Testis (tissue), 3 donors: ENCODE measurements around the gene TMEM178B. TPM values are rescaled to one million over a fixed set of nuclear protein-coding genes. Genes with fewer than 3 reads are reported as not detected.

Source experiments
- DNase-seq: peaks from one replicate; pipeline ENCODE4 v3.0.0-alpha.2; 2019
- H3K27ac ChIP-seq, 2 donors: fragments of 200-600 bp; sonication (generic); one replicate each; pipeline ENCODE4 v1.5.1; 2019
- H3K27me3 ChIP-seq: fragments of 200-600 bp; sonication (generic); one replicate; pipeline ENCODE4 v1.5.1; 2019
- H3K36me3 ChIP-seq: fragments of 200-600 bp; sonication (generic); one replicate; pipeline ENCODE4 v1.5.1; 2017; ENCODE audit warnings: low read depth; ENCODE audit errors: missing control alignments
- H3K4me1 ChIP-seq: fragments of 200-600 bp; sonication (generic); one replicate; pipeline ENCODE4 v1.5.1; 2019
- H3K4me3 ChIP-seq, 2 donors: fragments of 200-600 bp; sonication (generic); one replicate each; pipeline ENCODE4 v1.5.1; 2017 to 2019
- H3K9me3 ChIP-seq: fragments of 200-600 bp; sonication (generic); one replicate; pipeline ENCODE4 v1.5.1; 2017
- CTCF ChIP-seq, 3 experiments: fragments of 450-650 bp in 2 of 3; fragments of 200-600 bp in 1 of 3; sonication (generic) in 1 of 3; IDR thresholded peaks; one replicate each; pipeline ENCODE4 v1.5.1; 2016 to 2019; ENCODE audit warnings: antibody characterized with exemption in 3 of 3, mild to moderate bottlenecking in 2 of 3, moderate library complexity in 1 of 3
- POLR2A ChIP-seq: fragments of 450-650 bp; IDR thresholded peaks from one replicate; pipeline ENCODE4 v1.6.1; 2017; ENCODE audit warnings: antibody characterized with exemption, mild to moderate bottlenecking, moderate library complexity
- WGBS, 2 donors: methylation state at CpG; one replicate each; pipeline ENCODE4 v1.1.5; 2018; 5-methylcytosine and 5-hydroxymethylcytosine counted together
- intact Hi-C: fragments of 100-400 bp; cut with DNase I; formaldehyde crosslinking; loops from one replicate; pipeline ENCODE4 v1.15.1; 2023; ENCODE audit warnings: low total_unique reads
- polyA plus RNA-seq: library from polyadenylated mRNA; stranded (reverse); fragments of 350-450 nt; fragmentation: Illumina TruSeq; extraction: RNeasy Lipid Tissue Mini Kit (QIAGEN cat#74804); gene quantifications from one replicate; pipeline ENCODE4 v1.2.3, GENCODE V29; 2014; ENCODE audit warnings: low read depth, low replicate concordance; ENCODE audit not compliant: insufficient read depth
- total RNA-seq, 2 donors: library from RNA; depleted of rRNA; stranded (reverse); fragments of >200 nt; gene quantifications; one replicate each; pipeline ENCODE4 v1.2.3, GENCODE V29; 2016

Gene TMEM178B
- total and polyA plus RNA-seq, 3 donors from 2014 or later = 1.7 to 7.2 (median 2.0) TPM

DNA sequence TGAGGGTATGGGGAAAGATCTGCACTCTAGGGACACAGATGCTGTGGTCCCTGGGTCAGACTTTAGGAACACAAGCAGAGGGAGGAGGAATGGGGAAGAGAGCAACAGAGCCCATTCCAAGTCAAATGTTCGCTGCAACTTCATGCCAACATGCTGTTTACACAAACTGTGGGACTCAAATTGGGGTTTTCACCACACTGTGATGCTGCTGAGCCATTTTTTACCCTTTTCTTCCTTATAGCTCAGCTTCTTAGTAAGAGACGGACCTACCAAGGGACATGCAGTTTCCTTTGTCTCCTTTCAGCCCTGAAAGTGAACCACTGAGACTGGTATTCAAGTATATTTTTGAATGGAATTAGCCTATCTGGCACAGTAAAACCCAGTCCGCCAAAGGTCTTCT is 413.1 kb downstream of the TMEM178B start:
- Histone ChIP-seq H3K4me3 (no peak overlapping the region), H3K27me3 (no peaks in the 10 kb centered on the region), H3K36me3 (no peaks in the 10 kb centered on the region), H3K9me3 (no peaks in the 10 kb centered on the region), H3K4me1 (no peaks in the 10 kb centered on the region), H3K27ac (no peak overlapping the region)
- TF ChIP-seq CTCF (IDR thresholded peaks at IDR 0.05) = no peak
- no peak for TF ChIP-seq POLR2A
- intact Hi-C loops = no loop called here
- no peak for DNase-seq
- 92 to 94% methylated on average over 3 of the region's 3 CpGs for WGBS, 2 donors

DNA sequence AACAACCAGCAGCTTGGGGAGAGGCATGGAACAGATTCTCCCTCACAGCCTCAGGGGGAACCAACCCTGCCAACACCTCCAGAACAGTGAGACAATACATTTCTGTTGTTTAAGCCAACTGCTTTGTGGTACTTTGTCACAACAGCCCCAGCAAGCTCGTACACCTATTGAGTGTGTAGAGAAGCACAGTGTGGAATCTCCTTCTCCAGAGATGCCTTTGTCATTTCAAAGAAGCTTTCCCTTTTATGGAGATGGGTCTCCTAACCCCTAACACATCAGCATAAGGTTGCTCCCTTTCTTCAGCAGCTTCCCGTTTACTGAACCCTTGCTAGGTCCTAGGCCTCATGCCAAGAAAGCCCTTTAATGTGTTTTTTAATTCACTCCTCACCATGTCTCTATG is 416.6 kb downstream of the TMEM178B start:
- intact Hi-C loops = no loop called here
- Histone ChIP-seq H3K4me3 (no peak overlapping the region), H3K4me1 (no peaks in the 10 kb centered on the region), H3K9me3 (no peaks in the 10 kb centered on the region), H3K36me3 (no peaks in the 10 kb centered on the region), H3K27me3 (no peaks in the 10 kb centered on the region), H3K27ac (no peak overlapping the region)
- no peak for DNase-seq
- WGBS, 2 donors = 73 to 75% methylated on average over 2 of the region's 2 CpGs
- TF ChIP-seq CTCF (IDR thresholded peaks at IDR 0.05) (no peak), POLR2A (no peak)

DNA sequence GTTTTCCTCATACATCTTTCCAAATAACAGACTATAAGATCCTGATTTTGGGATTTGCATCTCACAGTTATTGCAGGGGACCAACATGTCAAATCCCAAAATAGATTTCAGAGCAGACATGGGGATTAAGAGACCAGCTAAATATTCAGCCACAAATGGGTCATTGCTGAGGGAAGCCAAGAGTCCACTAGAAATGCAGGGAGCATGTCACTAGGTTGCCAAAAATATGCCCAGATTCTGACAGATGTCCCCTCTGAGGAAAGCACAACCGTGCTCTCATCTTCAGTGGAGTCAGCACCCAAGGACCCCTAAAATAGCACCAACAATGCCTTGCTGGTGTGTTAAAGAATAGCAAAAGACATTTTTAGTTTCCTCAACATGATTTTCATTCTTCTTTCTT is 421.2 kb downstream of the TMEM178B start:
- Histone ChIP-seq H3K9me3 (no peaks in the 10 kb centered on the region), H3K36me3 (no peaks in the 10 kb centered on the region), H3K4me1 (no peaks in the 10 kb centered on the region), H3K27ac (no peak overlapping the region), H3K27me3 (no peaks in the 10 kb centered on the region), H3K4me3 (no peak overlapping the region)
- intact Hi-C loops = no loop called here
- TF ChIP-seq CTCF (IDR thresholded peaks at IDR 0.05) (no peak), POLR2A (no peak)
- 83 to 94% methylated on average over 1 of the region's 1 CpG for WGBS, 2 donors
- no peak for DNase-seq

DNA sequence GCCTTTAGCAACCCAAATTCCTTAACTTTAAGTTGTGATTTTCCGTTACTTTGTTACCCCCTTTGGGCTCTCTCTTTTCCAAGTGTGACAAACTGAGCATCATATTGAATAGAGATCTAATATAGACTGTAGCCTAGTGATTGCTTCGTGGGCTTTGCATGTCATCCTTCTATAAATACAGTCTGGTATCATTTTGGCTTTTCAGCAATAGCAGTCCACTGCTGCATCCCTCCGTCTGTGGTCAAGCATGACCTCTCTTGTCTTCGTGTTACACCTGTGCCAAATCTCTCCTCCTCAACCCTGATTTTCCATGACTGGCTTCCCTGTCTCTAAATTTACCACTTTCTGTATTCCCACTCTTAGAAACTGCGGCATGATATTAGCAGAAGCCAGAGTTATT is 423.5 kb downstream of the TMEM178B start:
- TF ChIP-seq POLR2A (no peak), CTCF (IDR thresholded peaks at IDR 0.05) (no peak)
- H3K36me3 ChIP-seq = no peaks in the 10 kb centered on the region
- DNase-seq = no peak
- WGBS, 2 donors = 74 to 83% methylated on average over 5 of the region's 5 CpGs
- intact Hi-C loops = no loop called here
- H3K9me3 ChIP-seq = no peaks in the 10 kb centered on the region
- no peak overlapping the region for H3K4me3 ChIP-seq
- H3K27me3 ChIP-seq = no peaks in the 10 kb centered on the region
- no peak overlapping the region for H3K27ac ChIP-seq
- no peaks in the 10 kb centered on the region for H3K4me1 ChIP-seq

- no peaks in the 10 kb centered on the region for H3K27me3 ChIP-seq
- no peak overlapping the region for H3K4me3 ChIP-seq
- no peaks in the 10 kb centered on the region for H3K36me3 ChIP-seq
- no peaks in the 10 kb centered on the region for H3K9me3 ChIP-seq
- H3K27ac ChIP-seq = no peak overlapping the region
- DNase-seq = no peak
- H3K4me1 ChIP-seq = no peaks in the 10 kb centered on the region
- WGBS, 2 donors = 90 to 94% methylated on average over 3 of the region's 3 CpGs
- intact Hi-C loops = no loop called here
- TF ChIP-seq CTCF (IDR thresholded peaks at IDR 0.05) = no peak
- no peak for TF ChIP-seq POLR2A
Measured at GRCh38 chr7:141500608-141501007, 426.7 kb downstream of the TMEM178B start.
